Umbilical cord (tissue), 2 donors: ENCODE data around the gene UGT1A3. TPM values are rescaled to one million over a fixed set of nuclear protein-coding genes. Genes with fewer than 3 reads are reported as not detected.

ENCODE experiments used
- DNase-seq: peaks from one replicate; pipeline ENCODE4 v3.0.0-alpha.2; 2015; ENCODE audit warnings: low spot score
- total RNA-seq: library from RNA; depleted of rRNA; stranded (reverse); fragments of >200 nt; gene quantifications from one replicate; pipeline ENCODE4 v1.2.3, GENCODE V29; 2014; ENCODE audit warnings: low replicate concordance; ENCODE audit not compliant: insufficient read depth

The UGT1A3 gene
- total RNA-seq, 1 donor from 2014 or later: not detected

- no peak for DNase-seq
These were observed 27.7 kb downstream of the UGT1A3 start for GRCh38 chr2:233756429-233757081.

DNA sequence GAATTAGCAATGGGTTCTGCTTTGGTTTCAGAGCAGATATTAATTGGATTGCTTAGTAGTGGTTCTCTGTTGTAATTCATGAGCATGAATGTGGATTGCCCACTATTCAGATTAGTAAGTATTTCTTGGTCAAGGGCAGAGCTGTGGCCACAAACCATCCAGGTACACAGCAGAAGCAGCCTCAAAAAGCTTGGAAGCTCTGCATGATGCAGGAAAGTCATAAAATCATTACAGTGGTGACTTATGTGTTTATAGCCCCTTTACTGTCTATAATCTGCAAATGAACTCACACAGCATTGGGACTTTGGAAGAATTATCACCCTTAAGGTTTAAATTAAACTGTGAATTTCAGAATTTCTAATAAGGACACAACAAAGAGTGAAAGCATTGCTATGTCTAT lies 29.3 kb downstream of the UGT1A3 start:
- no peak for DNase-seq

DNA sequence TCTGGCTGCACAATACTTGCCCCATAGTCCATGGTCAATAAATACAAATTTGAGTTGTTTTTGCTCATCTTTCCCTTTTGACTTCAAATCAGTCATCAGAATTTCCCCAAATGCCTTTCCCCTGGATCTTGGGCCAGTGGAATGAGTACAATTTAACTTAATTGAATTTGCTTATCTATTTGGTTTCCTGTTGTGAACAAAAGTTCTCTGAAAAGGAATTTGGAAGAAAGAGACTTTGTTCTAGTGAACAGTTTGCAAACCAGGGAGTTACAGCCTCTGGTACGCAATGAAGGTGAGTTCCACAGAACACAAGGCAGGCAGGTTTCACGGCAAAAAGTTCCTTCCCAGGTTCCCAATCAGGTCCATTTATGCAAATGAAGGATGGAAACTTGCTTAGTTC lies 30.0 kb downstream of the UGT1A3 start:
- DNase-seq: no peak

GRCh38 chr2:233760043-233760442 lies 31.2 kb downstream of the UGT1A3 start, which contains the start of gene UGT1A1:
Gene UGT1A1, plus strand, starts transcription at chr2:233760270. Its CDS starts 18 bp downstream, at chr2:233760288.
- no peak for DNase-seq

DNA sequence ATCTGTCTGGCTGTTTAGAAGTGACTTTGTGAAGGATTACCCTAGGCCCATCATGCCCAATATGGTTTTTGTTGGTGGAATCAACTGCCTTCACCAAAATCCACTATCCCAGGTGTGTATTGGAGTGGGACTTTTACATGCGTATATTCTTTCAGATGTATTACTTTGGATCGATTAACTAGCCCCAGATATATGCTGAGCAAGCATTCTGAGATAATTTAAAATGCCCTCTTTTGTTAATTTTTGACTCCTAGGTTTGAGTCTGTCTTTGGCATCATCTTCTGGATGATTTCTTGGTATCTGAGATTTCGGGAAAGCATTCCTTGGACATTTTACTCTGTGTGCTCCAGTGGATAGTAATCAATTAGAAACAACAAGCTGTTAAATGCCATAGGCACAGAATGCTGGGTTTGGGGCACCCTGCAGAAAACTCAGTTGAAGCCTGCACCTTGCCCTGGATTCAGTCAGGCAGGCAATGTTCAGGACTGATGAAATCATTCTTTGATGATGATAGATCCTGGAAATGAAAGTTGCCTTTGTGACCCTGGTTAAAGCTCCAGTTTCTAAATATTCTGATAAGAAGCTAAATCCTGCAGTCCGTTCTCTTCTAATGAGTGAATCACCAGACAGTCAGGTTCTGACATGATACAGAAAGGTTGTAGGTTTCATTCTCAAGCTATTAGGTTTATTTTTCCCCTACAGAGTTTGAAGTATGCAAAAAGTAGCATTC lies 32.4 kb downstream of the UGT1A3 start:
- peak; percentile 2 for DNase-seq

- no peak for DNase-seq
These were observed 35.4 kb downstream of the UGT1A3 start for GRCh38 chr2:233764264-233764663.

- no peak for DNase-seq
These were observed 35.9 kb downstream of the UGT1A3 start for GRCh38 chr2:233764761-233765160.

DNA sequence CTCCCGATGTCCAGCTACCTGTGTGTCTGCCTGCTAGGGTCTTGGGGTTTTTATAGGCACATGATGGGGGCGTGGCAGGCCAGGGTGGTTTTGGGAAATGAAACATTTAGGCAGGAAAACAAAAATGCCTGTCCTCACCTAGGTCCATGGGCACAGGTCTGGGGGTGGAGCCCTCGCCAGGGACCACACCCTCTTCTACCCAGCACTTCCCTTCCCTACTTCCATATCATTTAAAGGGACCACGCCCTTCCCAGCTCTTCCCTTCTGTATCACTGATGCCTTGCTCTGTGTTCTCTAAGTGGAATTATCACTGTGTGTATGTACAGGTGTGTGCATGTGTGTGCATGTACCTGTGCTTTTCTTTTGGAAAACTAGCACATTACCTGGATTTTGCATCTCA lies 37.6 kb downstream of the UGT1A3 start:
- no peak for DNase-seq

DNA sequence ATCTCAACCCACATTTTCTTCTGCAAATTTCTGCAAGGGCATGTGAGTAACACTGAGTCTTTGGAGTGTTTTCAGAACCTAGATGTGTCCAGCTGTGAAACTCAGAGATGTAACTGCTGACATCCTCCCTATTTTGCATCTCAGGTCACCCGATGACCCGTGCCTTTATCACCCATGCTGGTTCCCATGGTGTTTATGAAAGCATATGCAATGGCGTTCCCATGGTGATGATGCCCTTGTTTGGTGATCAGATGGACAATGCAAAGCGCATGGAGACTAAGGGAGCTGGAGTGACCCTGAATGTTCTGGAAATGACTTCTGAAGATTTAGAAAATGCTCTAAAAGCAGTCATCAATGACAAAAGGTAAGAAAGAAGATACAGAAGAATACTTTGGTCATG lies 39.2 kb downstream of the UGT1A3 start:
- no peak for DNase-seq

- DNase-seq: no peak
These were observed 40.4 kb downstream of the UGT1A3 start for GRCh38 chr2:233769260-233769659.

- DNase-seq: no peak
These were observed 43.3 kb downstream of the UGT1A3 start for GRCh38 chr2:233772153-233772552.

DNA sequence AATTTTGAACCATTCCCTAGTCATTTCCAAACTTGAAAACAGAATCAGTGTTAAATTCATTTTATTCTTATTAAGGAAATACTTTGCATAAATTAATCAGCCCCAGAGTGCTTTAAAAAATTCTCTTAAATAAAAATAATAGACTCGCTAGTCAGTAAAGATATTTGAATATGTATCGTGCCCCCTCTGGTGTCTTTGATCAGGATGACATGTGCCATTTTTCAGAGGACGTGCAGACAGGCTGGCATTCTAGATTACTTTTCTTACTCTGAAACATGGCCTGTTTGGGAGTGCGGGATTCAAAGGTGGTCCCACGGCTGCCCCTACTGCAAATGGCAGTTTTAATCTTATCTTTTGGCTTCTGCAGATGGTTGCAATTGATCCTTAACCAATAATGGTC lies 43.7 kb downstream of the UGT1A3 start:
- DNase-seq: no peak

DNA sequence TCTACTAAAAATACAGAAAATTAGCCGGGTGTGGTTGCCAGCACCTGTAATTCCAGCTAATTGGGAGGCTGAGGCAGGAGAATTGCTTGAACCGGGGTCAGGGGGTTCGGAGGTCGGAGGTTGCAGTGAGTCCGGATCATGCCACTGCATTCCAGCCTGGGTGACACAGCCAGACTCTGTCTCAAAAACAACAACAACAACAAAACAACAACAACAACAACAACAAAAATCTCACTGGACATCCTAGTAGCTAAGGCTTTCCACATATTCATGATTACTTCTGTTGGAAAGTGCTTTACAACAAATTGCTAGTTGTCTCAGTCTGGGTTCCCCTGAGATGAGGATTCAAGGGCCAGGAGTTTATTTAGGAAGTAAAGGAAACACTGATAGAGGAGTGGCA lies 45.0 kb downstream of the UGT1A3 start:
- DNase-seq: no peak

DNA sequence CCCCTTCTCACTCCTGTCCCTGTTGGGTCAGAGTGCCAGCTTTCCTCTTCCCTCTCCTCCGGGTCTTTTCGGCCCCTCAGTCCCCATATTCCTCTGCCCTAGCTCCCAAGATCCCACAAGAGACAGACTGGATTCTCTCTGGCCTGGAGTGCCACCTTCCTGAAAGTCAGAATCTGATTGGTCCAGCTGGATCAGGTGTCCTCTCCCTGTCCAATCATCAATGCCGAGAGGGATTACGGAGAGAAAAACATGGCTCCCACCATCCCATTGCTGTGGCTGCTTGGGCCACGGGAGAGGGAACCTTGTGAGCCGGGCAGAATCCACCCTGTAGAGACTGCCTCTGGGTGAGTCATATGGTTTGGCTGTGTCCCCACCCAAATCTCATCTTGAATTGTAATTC lies 46.6 kb downstream of the UGT1A3 start:
- DNase-seq: no peak

- DNase-seq: no peak
These were observed 49.2 kb downstream of the UGT1A3 start, which contains the start of gene MROH2A for GRCh38 chr2:233778030-233778429. Gene MROH2A, plus strand, starts transcription at chr2:233778330. Its CDS starts 1,029 bp downstream, at chr2:233779359.

GRCh38 chr2:233779722-233780121 lies 50.9 kb downstream of the UGT1A3 start:
- DNase-seq: no peak

GRCh38 chr2:233780771-233781170 lies 51.9 kb downstream of the UGT1A3 start:
- DNase-seq: no peak

DNA sequence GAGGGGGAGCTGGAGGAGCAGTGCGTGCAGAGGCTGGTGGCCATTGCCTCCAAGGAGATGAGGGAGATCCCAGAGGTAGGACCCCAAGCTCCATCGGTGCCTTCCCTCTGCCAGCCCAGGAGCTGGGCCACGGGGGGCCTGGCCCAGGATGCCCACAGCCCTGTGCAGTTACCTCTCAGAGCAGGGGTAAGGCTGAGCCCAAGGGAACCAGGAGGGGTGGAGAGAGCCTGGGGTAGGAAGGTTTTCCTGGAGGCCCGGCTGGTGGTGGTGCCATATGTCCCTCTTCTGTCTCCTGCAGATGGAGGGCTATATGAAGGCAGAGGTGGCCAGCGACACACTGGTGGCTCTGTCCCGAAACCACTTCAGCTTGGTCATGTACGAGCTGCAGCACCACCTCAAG lies 60.7 kb downstream of the UGT1A3 start:
- no peak for DNase-seq

DNA sequence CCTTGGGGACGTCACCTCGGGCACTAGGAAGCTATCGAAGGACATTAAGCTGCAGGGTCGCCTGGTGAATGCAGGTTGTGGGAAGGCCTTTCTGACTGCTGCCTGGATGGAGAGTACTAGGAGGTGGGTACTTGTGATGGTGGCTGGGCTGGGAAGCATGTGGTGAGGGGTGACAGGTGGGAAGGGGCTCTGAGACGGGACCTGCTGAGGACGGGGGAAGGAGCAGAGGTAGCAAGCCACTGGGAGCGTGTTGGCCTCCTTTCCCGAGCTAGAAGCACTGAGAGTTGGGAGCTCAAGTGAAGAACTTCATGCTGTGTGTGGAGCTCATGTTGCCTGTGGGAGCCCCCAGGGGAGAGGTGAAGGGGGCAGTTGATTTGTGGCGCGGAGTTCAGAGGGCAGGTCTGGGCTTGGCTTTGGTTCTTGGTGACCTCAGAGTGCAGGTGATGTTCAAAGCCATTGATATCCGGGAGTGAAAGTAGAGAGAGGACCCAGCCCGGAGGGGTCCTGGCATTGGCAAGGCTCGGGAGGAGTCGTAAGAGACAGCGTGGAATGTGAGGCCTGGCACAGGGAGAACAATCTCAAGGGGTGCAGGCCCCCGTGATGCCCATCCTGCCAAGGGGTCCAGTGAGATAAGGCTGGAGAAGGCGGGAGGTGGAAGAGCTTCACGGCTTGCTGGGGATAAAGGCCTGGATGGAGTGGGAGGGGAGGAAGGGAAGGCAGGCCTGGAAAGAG lies 62.5 kb downstream of the UGT1A3 start:
- no peak for DNase-seq

DNA sequence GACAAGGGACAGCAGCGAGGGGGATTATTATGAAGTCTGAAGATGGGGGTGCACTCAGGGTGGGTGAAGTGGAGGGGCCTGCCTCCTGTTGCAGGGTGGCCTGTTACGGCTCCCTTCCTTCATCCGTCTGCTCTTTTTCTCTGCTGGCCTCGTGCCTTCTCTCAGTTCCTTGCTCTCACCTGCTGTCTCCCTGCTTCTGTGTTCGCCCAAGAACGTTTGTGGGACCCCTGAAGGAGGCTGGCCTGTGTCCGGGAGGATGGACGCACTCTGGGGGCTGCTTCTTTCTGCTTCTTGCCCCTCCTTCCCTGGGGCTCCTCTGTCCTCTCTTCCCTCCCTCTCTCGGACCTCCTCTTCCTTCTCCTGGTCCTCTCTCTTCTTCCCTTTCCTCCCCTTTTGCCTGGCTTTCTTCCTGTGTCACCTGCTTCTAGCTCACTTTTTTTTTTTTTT lies 63.1 kb downstream of the UGT1A3 start:
- no peak for DNase-seq

GRCh38 chr2:233792720-233793119 lies 63.9 kb downstream of the UGT1A3 start:
- no peak for DNase-seq

- no peak for DNase-seq
These were observed 64.8 kb downstream of the UGT1A3 start for GRCh38 chr2:233793465-233794127.
